Measurements from ENCODE around the gene PYGL. TPM values are rescaled to one million over a fixed set of nuclear protein-coding genes. Genes with fewer than 3 reads are reported as not detected.
A peak's percentile ranks its signal among the peaks of the same experiment; 100 is the strongest.

PYGL gene
- total RNA-seq: 65.6 TPM
- long read RNA-seq, transcript PYGL-203 (5 exons, 1,459 nt): minor isoform, 5 of 51 reads
- long read RNA-seq, transcript PYGL-201 (20 exons, 3,048 nt): major isoform, 31 of 51 reads
- long read RNA-seq, partial matches to known transcripts: 9 of 51 reads
- long read RNA-seq, other reads (novel, unspliced or antisense): 6 of 51 reads

GRCh38 chr14:50943943-50944646, at the start of gene PYGL:
Gene PYGL (minus strand): TSS chr14:50944483. CDS start chr14:50944403, 80 bp downstream.
- H3K4me3 ChIP-seq: peak within 1 kb of the TSS; percentile 74
- DNase-seq (peak; percentile 89), ATAC-seq (peak; percentile 97 to 98)
- no peaks in the 10 kb centered on the region for H3K9me3 ChIP-seq
- peak within 1 kb of the TSS; percentile 88 for H3K27ac ChIP-seq
- no peaks in the 10 kb centered on the region for H3K36me3 ChIP-seq
- TF ChIP-seq CTCF (IDR thresholded peaks at IDR 0.05): no peak
- H3K27me3 ChIP-seq (ENCODE audit: low read depth): no peaks in the 10 kb centered on the region
- H3K4me1 ChIP-seq: no peaks in the 10 kb centered on the region
- intact Hi-C loops (cut with DNase I): no loop called here

DNA sequence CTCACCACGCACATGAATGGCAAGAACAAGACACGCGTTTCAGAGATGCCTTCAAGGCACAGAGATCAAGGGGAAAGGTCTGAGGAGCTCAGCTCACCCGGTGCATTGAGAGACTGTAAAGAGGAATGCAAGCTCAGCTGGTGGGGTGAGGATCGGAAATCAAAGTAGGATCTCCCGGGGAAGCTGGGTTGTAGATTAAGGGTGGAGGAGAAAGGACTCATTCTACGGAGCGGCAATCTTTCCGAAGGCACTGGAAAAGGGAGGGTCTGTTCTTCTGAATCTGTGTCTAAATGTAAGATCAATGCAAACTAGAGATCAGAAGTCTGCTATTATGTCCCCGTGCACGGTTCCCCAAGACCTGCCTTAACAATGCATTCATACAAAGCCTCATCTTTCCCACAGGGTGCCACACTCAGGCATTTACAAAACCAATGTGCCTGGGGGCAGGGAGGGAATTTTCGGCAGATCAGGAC, 41.6 kb upstream of the PYGL start:
- no peak overlapping the region for H3K27ac ChIP-seq
- H3K4me1 ChIP-seq: no peaks in the 10 kb centered on the region
- ATAC-seq: no peak
- intact Hi-C loops (cut with DNase I): no loop called here
- H3K27me3 ChIP-seq (ENCODE audit: low read depth): no peaks in the 10 kb centered on the region
- no peak for DNase-seq
- no peaks in the 10 kb centered on the region for H3K9me3 ChIP-seq
- H3K4me3 ChIP-seq: no peak overlapping the region
- no peak for TF ChIP-seq CTCF (IDR thresholded peaks at IDR 0.05)
- no peaks in the 10 kb centered on the region for H3K36me3 ChIP-seq

- intact Hi-C loops (cut with DNase I): no loop called here
- H3K27ac ChIP-seq: no peak overlapping the region
- no peaks in the 10 kb centered on the region for H3K9me3 ChIP-seq
- no peak for DNase-seq
- no peak for TF ChIP-seq CTCF (IDR thresholded peaks at IDR 0.05)
- ATAC-seq: no peak
- H3K4me1 ChIP-seq: no peaks in the 10 kb centered on the region
- no peaks in the 10 kb centered on the region for H3K27me3 ChIP-seq (ENCODE audit: low read depth)
- no peak overlapping the region for H3K4me3 ChIP-seq
- no peaks in the 10 kb centered on the region for H3K36me3 ChIP-seq
Measured at GRCh38 chr14:50985124-50985858, 41.0 kb upstream of the PYGL start.

GRCh38 chr14:50984036-50984710, 39.9 kb upstream of the PYGL start:
- no peaks in the 10 kb centered on the region for H3K4me1 ChIP-seq
- no peak for TF ChIP-seq CTCF (IDR thresholded peaks at IDR 0.05)
- no peak overlapping the region for H3K4me3 ChIP-seq
- H3K27ac ChIP-seq: no peak overlapping the region
- no peaks in the 10 kb centered on the region for H3K9me3 ChIP-seq
- intact Hi-C loops (cut with DNase I): no loop called here
- no peaks in the 10 kb centered on the region for H3K27me3 ChIP-seq (ENCODE audit: low read depth)
- no peak for DNase-seq
- ATAC-seq: no peak
- no peaks in the 10 kb centered on the region for H3K36me3 ChIP-seq
